Measurements from ENCODE around the gene SFXN5.

Gene SFXN5

GRCh38 chr2:73085691-73086090, 14.2 kb upstream of the SFXN5 start:
- peaks cover 3% of the 10 kb centered on the region for H3K4me1 ChIP-seq (ENCODE audit: control insufficient read depth, insufficient read depth, low read length)
- WGBS, 2 experiments, result 21% methylated on average over 6 of the region's 6 CpGs
- no peaks in the 10 kb centered on the region for H3K36me3 ChIP-seq (ENCODE audit: control insufficient read depth, insufficient read depth, low read length)
- no peaks in the 10 kb centered on the region for H3K9me3 ChIP-seq (ENCODE audit: control insufficient read depth, low read length)
- H3K27ac ChIP-seq (ENCODE audit: insufficient read depth, low read depth, low read length, poor library complexity, severe bottlenecking), result no peak overlapping the region
- no peaks in the 10 kb centered on the region for H3K27me3 ChIP-seq (ENCODE audit: control insufficient read depth, insufficient read depth, low read length, poor library complexity, severe bottlenecking)
- H3K4me3 ChIP-seq (ENCODE audit: insufficient read depth, low read depth, low read length), result no peak overlapping the region

DNA sequence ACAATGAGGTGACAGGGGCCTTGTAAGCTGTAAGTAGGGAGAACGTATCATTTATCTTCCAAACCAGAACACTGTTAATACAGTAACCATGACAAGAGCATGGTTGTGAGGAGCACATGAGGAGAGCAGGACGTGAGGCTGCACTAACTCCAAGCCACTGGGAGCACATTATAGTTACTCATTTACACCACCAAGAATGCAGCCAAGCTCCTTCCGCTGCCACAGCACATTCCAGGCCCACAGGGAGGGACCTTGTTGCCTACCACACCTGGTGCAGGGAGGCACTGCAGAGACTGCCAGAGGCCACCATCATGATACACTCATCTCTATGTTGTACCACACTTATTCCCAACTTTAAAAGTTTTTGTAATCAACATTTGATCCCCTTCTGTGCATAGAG, 13.5 kb upstream of the SFXN5 start:
- Histone ChIP-seq H3K36me3 (ENCODE audit: control insufficient read depth, insufficient read depth, low read length) (no peaks in the 10 kb centered on the region), H3K27me3 (ENCODE audit: control insufficient read depth, insufficient read depth, low read length, poor library complexity, severe bottlenecking) (no peaks in the 10 kb centered on the region), H3K4me1 (ENCODE audit: control insufficient read depth, insufficient read depth, low read length) (peaks cover 8% of the 10 kb centered on the region), H3K27ac (ENCODE audit: insufficient read depth, low read depth, low read length, poor library complexity, severe bottlenecking) (no peak overlapping the region), H3K4me3 (ENCODE audit: insufficient read depth, low read depth, low read length) (no peak overlapping the region), H3K9me3 (ENCODE audit: control insufficient read depth, low read length) (no peaks in the 10 kb centered on the region)
- 94 to 95% methylated on average over 3 of the region's 3 CpGs for WGBS, 2 experiments

DNA sequence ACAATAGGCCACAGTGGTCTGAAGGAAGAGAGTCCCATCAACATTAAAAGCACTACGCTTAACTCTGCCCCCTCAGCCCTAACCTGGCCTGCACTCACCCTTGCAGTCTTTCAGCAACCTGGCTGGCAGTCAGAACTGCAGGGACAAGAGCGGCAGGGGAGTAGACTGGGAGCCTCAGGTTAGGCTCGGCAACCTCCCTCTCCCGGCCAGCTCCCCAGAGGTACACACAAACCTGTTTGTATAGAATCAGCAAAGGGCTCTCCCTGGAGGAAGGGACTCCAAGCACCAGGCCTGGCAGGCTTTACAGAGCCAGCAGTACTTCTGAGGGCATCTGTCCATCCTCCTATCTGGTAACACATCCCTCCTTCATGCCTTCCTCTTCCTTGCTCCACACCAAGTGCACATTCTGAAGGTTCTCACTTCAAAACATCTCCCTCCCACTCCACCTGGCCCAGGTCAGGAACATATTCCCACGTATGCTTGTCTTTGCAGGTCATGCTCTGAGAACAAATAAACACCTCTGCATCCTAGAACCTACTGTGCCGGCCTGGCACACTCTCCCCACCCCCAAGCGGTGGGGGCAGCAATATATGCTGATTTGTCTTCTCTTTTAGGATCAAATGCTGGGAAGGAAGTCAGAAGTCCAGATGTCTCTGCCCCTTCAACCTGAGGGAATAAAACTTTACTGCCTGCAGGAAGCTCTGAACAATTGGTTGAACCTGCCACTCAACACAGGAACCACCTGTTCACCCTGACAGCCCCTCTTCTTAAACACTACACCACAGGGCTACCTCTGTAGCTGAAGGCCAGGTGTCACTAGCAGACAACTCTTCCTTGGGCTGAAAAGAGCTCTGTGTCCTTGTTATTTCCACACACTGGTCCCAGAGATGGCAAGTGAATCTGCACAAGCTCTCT, 12.6 kb upstream of the SFXN5 start:
- Histone ChIP-seq H3K4me3 (ENCODE audit: insufficient read depth, low read depth, low read length) (no peak overlapping the region), H3K27ac (ENCODE audit: insufficient read depth, low read depth, low read length, poor library complexity, severe bottlenecking) (no peak overlapping the region), H3K4me1 (ENCODE audit: control insufficient read depth, insufficient read depth, low read length) (peaks cover 9% of the 10 kb centered on the region), H3K36me3 (ENCODE audit: control insufficient read depth, insufficient read depth, low read length) (no peaks in the 10 kb centered on the region), H3K9me3 (ENCODE audit: control insufficient read depth, low read length) (no peaks in the 10 kb centered on the region), H3K27me3 (ENCODE audit: control insufficient read depth, insufficient read depth, low read length, poor library complexity, severe bottlenecking) (no peaks in the 10 kb centered on the region)
- 88 to 91% methylated on average over 7 of the region's 7 CpGs for WGBS, 2 experiments

- Histone ChIP-seq H3K27ac (ENCODE audit: insufficient read depth, low read depth, low read length, poor library complexity, severe bottlenecking) (no peak overlapping the region), H3K4me1 (ENCODE audit: control insufficient read depth, insufficient read depth, low read length) (peaks cover 9% of the 10 kb centered on the region), H3K4me3 (ENCODE audit: insufficient read depth, low read depth, low read length) (no peak overlapping the region), H3K36me3 (ENCODE audit: control insufficient read depth, insufficient read depth, low read length) (no peaks in the 10 kb centered on the region), H3K9me3 (ENCODE audit: control insufficient read depth, low read length) (no peaks in the 10 kb centered on the region), H3K27me3 (ENCODE audit: control insufficient read depth, insufficient read depth, low read length, poor library complexity, severe bottlenecking) (no peaks in the 10 kb centered on the region)
- 92 to 93% methylated on average over 13 of the region's 13 CpGs for WGBS, 2 experiments
Measured at GRCh38 chr2:73082523-73083410, 11.3 kb upstream of the SFXN5 start.

DNA sequence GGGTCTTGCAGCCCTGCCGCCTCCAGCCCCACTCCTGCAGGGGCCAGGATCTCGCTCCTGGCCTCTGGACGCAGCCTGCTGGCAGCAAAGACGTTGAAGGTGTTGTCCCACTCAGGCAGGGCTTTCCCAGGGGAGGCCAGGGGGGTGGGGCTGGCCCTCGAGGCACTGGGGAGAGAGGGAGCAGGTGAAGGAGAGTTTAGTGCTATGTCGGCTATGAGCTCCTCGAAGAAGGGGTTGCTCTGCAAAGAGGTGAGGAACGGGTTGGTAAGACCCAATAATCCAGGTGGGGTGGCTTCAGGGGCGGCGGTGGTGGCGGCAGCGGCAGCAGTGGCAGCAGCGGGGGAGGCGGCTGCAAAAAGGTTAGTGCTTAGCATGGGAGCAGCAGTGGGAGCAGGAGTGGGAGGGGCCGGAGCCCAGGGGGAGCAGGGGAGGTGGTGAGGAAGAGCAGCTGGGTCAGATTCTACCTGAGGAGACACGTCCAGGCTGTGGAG, 9.7 kb upstream of the SFXN5 start:
- Histone ChIP-seq H3K4me3 (ENCODE audit: insufficient read depth, low read depth, low read length) (no peak overlapping the region), H3K36me3 (ENCODE audit: control insufficient read depth, insufficient read depth, low read length) (no peaks in the 10 kb centered on the region), H3K27me3 (ENCODE audit: control insufficient read depth, insufficient read depth, low read length, poor library complexity, severe bottlenecking) (no peaks in the 10 kb centered on the region), H3K27ac (ENCODE audit: insufficient read depth, low read depth, low read length, poor library complexity, severe bottlenecking) (no peak overlapping the region), H3K9me3 (ENCODE audit: control insufficient read depth, low read length) (no peaks in the 10 kb centered on the region), H3K4me1 (ENCODE audit: control insufficient read depth, insufficient read depth, low read length) (peaks cover 9% of the 10 kb centered on the region)
- WGBS, 2 experiments, result 56 to 57% methylated on average over 16 of the region's 16 CpGs

DNA sequence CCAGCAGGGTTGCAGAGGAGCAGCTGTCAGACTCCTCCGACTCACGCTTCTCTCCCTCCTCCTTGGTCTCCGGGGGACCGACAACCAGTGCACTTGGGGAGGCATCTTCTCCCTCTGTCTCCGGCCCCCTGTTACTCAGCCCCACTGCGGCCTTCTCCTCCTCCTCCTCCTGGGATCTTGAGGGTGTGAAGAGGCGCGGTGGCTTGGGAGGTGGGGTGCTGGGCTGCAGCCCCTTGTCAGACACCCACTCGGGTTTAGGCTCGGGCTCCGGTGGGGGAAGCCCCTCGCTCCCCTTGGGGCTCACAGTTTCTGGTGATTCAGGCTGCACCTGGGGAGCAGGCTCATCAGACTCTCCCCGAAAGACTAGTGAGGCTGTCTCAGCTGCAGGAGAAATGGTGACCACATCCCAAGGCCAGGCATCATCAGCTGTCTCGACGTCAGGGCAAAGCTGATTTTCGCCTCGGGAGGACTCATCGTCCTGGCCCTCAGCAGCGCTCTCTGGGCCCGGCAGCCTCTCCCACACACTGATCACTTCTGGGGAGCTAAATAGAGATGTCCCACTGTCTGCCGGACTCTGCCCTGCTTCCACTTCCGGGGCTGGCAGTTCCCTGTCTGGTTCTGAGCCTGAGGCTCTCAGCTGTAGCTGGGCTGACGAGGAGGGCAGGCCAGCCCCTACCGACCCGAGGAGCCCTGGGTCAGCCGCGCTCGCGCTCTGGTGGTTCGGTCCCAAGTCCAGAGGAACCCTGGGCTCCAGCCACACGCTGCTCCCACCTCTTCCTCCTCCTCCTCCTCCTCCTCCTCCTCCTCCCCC, 9.0 kb upstream of the SFXN5 start:
- Histone ChIP-seq H3K27ac (ENCODE audit: insufficient read depth, low read depth, low read length, poor library complexity, severe bottlenecking) (no peak overlapping the region), H3K36me3 (ENCODE audit: control insufficient read depth, insufficient read depth, low read length) (no peaks in the 10 kb centered on the region), H3K9me3 (ENCODE audit: control insufficient read depth, low read length) (no peaks in the 10 kb centered on the region), H3K4me1 (ENCODE audit: control insufficient read depth, insufficient read depth, low read length) (peaks cover 9% of the 10 kb centered on the region), H3K4me3 (ENCODE audit: insufficient read depth, low read depth, low read length) (no peak overlapping the region), H3K27me3 (ENCODE audit: control insufficient read depth, insufficient read depth, low read length, poor library complexity, severe bottlenecking) (no peaks in the 10 kb centered on the region)
- WGBS, 2 experiments, result 85% methylated on average over 31 of the region's 31 CpGs

GRCh38 chr2:73079636-73080035, 8.1 kb upstream of the SFXN5 start:
- Histone ChIP-seq H3K9me3 (ENCODE audit: control insufficient read depth, low read length) (no peaks in the 10 kb centered on the region), H3K27ac (ENCODE audit: insufficient read depth, low read depth, low read length, poor library complexity, severe bottlenecking) (no peak overlapping the region), H3K4me1 (ENCODE audit: control insufficient read depth, insufficient read depth, low read length) (peaks cover 9% of the 10 kb centered on the region), H3K36me3 (ENCODE audit: control insufficient read depth, insufficient read depth, low read length) (no peaks in the 10 kb centered on the region), H3K4me3 (ENCODE audit: insufficient read depth, low read depth, low read length) (no peak overlapping the region), H3K27me3 (ENCODE audit: control insufficient read depth, insufficient read depth, low read length, poor library complexity, severe bottlenecking) (no peaks in the 10 kb centered on the region)
- 88 to 90% methylated on average over 9 of the region's 9 CpGs for WGBS, 2 experiments

- Histone ChIP-seq H3K36me3 (ENCODE audit: control insufficient read depth, insufficient read depth, low read length) (no peaks in the 10 kb centered on the region), H3K4me1 (ENCODE audit: control insufficient read depth, insufficient read depth, low read length) (peaks cover 15% of the 10 kb centered on the region), H3K4me3 (ENCODE audit: insufficient read depth, low read depth, low read length) (no peak overlapping the region), H3K9me3 (ENCODE audit: control insufficient read depth, low read length) (no peaks in the 10 kb centered on the region), H3K27ac (ENCODE audit: insufficient read depth, low read depth, low read length, poor library complexity, severe bottlenecking) (no peak overlapping the region), H3K27me3 (ENCODE audit: control insufficient read depth, insufficient read depth, low read length, poor library complexity, severe bottlenecking) (no peaks in the 10 kb centered on the region)
- WGBS, 2 experiments, result 88 to 91% methylated on average over 13 of the region's 13 CpGs
Measured at GRCh38 chr2:73078457-73079411, 7.2 kb upstream of the SFXN5 start.

- Histone ChIP-seq H3K4me3 (ENCODE audit: insufficient read depth, low read depth, low read length) (no peak overlapping the region), H3K9me3 (ENCODE audit: control insufficient read depth, low read length) (no peaks in the 10 kb centered on the region), H3K27ac (ENCODE audit: insufficient read depth, low read depth, low read length, poor library complexity, severe bottlenecking) (no peak overlapping the region), H3K27me3 (ENCODE audit: control insufficient read depth, insufficient read depth, low read length, poor library complexity, severe bottlenecking) (no peaks in the 10 kb centered on the region), H3K4me1 (ENCODE audit: control insufficient read depth, insufficient read depth, low read length) (peaks cover 15% of the 10 kb centered on the region), H3K36me3 (ENCODE audit: control insufficient read depth, insufficient read depth, low read length) (no peaks in the 10 kb centered on the region)
- 72 to 93% methylated on average over 1 of the region's 1 CpG for WGBS, 2 experiments
Measured at GRCh38 chr2:73077424-73077795, 5.9 kb upstream of the SFXN5 start.
